Cardiac fibroblast (primary cell): ENCODE results near the gene GOLGA1.
A peak's percentile ranks its signal among the peaks of the same experiment; 100 is the strongest.
"Not testable (repeated sequence)": the region's sequence is repeated elsewhere in the genome, so short reads cannot be mapped to it uniquely, and the experiment has no call there.

ENCODE experiments used
- DNase-seq, 2 donors: peaks; one replicate each; pipeline versions ENCODE4 v3.0.0 to v3.0.0-alpha.2; 2010; ENCODE audit warnings: low read depth in 2 of 2
- H3K4me3 ChIP-seq, 2 donors: replicated peaks in 1 of 2; 1 replicate in 1 of 2; 2 replicates in 1 of 2; pipeline ENCODE4 v1.5.1; 2011; ENCODE audit warnings: low read depth in 2 of 2, low read length in 2 of 2, mild to moderate bottlenecking in 2 of 2, moderate library complexity in 1 of 2
- CTCF ChIP-seq: IDR thresholded peaks from one replicate; pipeline ENCODE4 v1.5.1; 2011; ENCODE audit warnings: low read depth, mild to moderate bottlenecking, low read length, inconsistent platforms

GOLGA1 gene

GRCh38 chr9:124852121-124852828 is 88.6 kb downstream of the GOLGA1 start:
- DNase-seq = no peak
- no peak for TF ChIP-seq CTCF
- H3K4me3 ChIP-seq = no peak overlapping the region

GRCh38 chr9:124849801-124850200 is 91.1 kb downstream of the GOLGA1 start:
- no peak overlapping the region for H3K4me3 ChIP-seq
- no peak for TF ChIP-seq CTCF
- peak; percentile 85 to 95 for DNase-seq

- no peak overlapping the region for H3K4me3 ChIP-seq
- no peak for DNase-seq
- no peak for TF ChIP-seq CTCF
These were observed 93.9 kb downstream of the GOLGA1 start for GRCh38 chr9:124846969-124847368.

- not testable (repeated sequence) for DNase-seq, H3K4me3 ChIP-seq
These were observed 94.4 kb downstream of the GOLGA1 start for GRCh38 chr9:124846467-124846866.

GRCh38 chr9:124844291-124844690 is 96.6 kb downstream of the GOLGA1 start:
- TF ChIP-seq CTCF = no peak
- no peak for DNase-seq
- no peak overlapping the region for H3K4me3 ChIP-seq

GRCh38 chr9:124843456-124844034 is 97.3 kb downstream of the GOLGA1 start:
- DNase-seq = no peak
- H3K4me3 ChIP-seq = no peak overlapping the region
- TF ChIP-seq CTCF = no peak

GRCh38 chr9:124841075-124841821 is 99.6 kb downstream of the GOLGA1 start:
- TF ChIP-seq CTCF = no peak
- DNase-seq = no peak

More at GRCh38 chr9:124841075-124841821, 99.6 kb downstream of the GOLGA1 start:
- H3K4me3 ChIP-seq = no peak overlapping the region
